Measurements from ENCODE around the gene SPSB3.

The SPSB3 gene

DNA sequence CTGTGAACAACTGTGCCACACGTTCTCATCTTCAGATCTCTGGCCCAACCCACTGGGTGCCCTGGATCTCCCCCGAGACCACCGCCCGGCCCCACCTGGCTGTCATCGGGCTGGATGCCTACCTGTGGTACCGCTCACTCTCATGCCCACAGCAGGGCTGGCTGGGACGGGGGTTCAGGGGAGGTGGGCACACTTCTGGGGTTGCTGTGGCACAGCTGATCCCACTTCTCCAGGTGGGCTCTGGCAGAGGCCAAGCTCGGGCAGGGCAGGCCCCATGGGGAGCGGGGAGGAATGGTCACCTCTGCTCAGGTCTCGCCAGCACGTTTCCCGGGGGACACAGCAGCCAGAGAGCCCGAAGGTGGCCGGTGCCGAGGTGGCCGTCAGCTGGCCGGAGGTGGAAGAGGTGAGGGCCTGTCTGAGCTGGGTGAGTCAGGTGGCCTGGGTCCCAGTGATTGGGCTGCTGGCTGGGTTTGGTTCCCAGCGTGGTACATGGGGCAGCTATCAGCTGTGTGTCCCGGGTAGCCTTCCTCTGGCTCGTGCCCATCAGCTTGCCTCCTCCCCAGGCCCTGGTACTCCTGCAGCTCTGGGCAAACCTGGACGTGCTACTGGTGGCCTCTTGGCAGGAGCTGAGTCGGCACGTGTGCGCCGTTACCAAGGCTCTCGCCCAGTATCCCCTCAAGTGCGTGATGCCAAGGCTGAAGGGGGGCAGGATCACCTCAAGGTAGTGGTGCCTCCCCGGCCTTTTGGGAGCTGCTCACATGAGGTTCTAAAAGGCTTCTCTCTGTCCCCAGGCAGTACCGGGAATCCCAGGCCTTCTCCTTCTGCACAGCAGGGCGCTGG is 7.1 kb downstream of the SPSB3 start:
- DNase-seq (ENCODE audit: low spot score): no peak

- no peak for DNase-seq (ENCODE audit: low spot score)
Measured at GRCh38 chr16:1774448-1774780, 8.0 kb downstream of the SPSB3 start.

DNA sequence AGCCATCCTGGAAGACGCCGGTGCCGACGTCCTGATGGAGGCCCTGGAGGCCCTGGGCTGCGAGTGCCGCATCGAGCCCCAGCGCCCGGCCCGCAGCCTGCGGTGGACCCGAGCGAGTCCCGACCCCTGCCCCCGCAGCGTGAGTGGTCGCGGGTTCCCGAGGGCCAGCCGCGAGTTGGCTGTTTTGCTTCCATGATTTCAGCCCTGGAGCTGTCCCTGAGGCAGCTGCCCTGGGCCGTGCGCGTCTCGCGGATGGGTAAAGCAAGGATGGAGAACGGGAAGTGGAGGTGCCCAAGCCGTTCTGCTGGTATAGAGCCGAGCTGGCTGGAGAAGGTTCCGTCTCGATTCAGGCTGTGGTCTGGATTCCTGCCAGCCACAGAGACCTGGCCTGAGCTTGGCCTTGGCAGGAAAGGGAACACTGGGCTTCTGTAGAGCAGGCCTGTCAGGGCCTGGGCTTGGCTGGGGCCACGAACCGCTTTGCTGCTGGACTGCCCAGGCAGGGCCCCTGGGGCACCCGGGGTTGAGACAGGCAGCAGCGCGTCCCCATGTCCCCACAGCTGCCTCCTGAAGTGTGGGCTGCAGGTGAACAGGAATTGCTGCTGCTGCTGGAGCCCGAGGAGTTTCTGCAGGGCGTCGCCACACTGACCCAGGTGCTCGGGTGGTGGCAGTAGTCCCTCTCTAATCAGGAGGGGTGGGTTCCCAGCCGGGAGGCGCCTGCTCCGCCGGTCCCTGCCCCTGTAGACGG is 8.5 kb downstream of the SPSB3 start:
- peak; percentile 32 for DNase-seq (ENCODE audit: low spot score)

DNA sequence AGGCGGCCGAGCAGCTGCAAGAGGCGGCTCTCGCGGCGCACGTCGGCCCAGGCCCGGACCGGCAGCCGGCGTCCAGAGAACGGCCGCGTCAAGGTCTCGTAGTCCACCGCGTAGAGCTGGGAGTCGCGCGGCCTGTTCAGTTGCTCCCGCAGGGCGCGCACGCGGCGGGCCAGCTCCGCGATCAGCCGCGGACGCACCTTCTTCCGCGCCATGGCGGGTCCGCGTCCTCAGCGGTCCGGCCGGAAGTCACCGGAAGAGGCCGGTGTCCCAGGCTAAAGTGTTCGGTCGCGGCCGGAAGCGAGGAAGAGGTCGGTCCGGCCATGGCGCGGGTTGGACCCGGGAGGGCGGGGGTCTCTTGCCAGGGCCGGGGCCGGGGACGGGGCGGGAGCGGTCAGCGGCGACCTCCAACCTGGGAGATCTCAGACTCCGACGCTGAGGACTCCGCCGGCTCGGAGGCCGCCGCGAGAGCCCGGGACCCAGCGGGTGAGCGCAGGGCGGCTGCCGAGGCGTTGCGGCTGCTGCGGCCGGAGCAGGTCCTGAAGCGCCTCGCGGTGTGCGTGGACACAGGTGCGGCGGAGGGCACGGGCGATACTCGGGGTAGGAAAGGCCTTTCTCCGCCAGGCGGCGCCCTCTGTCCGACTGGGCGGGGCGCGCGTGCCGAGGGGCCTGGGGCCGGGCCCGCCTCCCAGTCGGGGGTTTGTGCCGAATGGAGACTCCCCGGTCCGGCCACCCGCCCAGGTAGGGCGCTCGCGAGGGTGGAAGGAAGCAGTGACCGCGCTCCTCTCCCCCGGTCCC is 9.3 kb downstream of the SPSB3 start, which contains the start of gene MRPS34:
Gene MRPS34 (minus strand): TSS at position 227 of the 795 bp plus-strand sequence. CDS start 15 bp downstream, at position 212.
- peak; percentile 85 for DNase-seq (ENCODE audit: low spot score)

GRCh38 chr16:1772362-1772907 is 9.9 kb downstream of the SPSB3 start, which contains the start of gene EME2:
EME2 (plus strand) TSS chr16:1772810; CDS start chr16:1773228, 418 bp downstream.
- DNase-seq (ENCODE audit: low spot score): no peak

- DNase-seq (ENCODE audit: low spot score): no peak
Measured at GRCh38 chr16:1771864-1772361, 10.5 kb downstream of the SPSB3 start.

- peak; percentile 78 for DNase-seq (ENCODE audit: low spot score)
Measured at GRCh38 chr16:1771188-1771863, 11.0 kb downstream of the SPSB3 start, which contains the start of gene NME3. NME3 (minus strand) TSS chr16:1771543; CDS start chr16:1771534, 9 bp downstream.

- peak; percentile 61 for DNase-seq (ENCODE audit: low spot score)
Measured at GRCh38 chr16:1770328-1771187, 11.8 kb downstream of the SPSB3 start.

GRCh38 chr16:1769402-1770300 is 12.7 kb downstream of the SPSB3 start:
- no peak for DNase-seq (ENCODE audit: low spot score)

GRCh38 chr16:1768767-1769401 is 13.5 kb downstream of the SPSB3 start:
- DNase-seq (ENCODE audit: low spot score): no peak

DNA sequence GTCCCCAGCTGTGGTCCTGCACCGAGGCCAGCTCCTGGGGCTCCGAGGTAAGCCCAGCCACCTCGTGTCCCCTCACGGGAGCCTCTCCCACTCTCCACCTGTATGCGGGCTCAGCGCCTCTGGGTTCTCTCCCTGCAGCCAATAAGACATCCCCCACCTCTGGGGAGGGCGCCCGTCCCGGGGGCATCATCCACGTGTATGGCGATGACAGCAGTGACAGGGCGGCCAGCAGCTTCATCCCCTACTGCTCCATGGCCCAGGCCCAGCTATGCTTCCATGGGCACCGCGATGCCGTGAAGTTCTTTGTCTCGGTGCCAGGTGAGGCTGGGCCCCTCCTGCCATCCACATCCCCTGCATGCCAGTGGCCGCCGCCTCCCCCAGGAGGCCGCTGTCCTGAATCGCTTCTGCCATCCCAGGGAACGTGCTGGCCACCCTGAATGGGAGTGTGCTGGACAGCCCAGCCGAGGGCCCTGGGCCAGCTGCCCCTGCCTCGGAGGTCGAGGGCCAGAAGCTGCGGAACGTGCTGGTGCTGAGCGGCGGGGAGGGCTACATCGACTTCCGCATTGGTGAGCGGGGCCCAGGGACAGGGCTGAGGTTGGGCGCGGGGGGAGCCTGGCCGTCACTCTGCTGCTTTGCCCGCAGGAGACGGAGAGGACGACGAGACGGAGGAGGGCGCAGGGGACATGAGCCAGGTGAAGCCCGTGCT is 14.2 kb downstream of the SPSB3 start:
- no peak for DNase-seq (ENCODE audit: low spot score)

DNA sequence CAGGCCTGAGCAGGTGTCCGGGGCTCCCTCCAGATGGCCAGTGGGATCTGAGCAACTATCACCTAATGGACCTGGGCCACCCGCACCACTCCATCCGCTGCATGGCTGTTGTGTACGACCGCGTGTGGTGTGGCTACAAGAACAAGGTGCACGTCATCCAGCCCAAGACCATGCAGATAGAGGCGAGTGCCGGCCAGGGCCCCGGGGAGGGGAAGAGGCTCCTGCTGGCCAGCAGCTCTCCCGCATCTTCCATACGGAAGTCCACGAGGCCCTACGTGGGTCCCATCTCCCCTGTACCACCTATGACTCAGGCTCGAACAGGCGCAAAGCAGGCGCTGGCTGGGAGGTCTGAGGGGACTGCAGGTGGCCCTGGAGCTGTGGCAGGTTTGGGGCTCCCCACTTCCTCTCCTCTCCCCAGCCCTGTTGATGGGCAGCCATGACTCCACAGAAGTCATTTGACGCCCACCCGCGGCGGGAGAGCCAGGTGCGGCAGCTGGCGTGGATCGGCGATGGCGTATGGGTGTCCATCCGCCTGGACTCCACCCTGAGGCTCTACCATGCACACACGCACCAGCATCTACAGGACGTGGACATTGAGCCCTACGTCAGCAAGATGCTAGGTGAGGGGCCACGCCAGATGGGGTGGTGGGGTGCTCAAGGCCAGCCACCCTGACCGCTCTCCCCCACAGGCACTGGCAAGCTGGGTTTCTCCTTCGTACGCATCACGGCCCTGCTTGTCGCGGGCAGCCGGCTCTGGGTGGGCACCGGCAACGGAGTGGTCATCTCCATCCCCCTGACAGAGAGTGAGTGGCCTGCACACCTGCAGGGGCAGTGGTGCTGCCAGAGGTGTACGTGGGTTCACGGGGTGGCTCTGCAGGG is 15.0 kb downstream of the SPSB3 start:
- DNase-seq (ENCODE audit: low spot score): no peak

DNA sequence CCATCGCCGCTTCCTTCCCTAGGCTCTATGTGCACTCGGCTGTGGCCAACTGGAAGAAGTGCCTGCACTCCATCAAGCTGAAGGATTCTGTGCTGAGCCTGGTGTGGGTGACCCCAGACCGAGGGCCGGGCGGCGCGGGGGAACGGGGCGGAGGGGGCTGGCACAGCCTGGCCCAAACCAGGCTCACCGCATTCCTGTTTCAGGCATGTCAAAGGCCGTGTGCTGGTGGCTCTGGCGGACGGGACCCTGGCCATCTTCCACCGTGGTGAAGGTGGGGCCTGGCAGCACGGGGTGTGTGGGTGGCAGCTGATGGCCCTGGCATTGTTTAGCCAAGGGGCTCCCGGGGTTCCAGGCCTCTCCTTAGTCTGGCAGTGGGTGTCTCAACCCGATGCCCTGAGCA is 15.7 kb downstream of the SPSB3 start:
- DNase-seq (ENCODE audit: low spot score): no peak

GRCh38 chr16:1766231-1766630 is 16.1 kb downstream of the SPSB3 start:
- DNase-seq (ENCODE audit: low spot score): no peak

- no peak for DNase-seq (ENCODE audit: low spot score)
Measured at GRCh38 chr16:1765826-1766225, 16.5 kb downstream of the SPSB3 start.

GRCh38 chr16:1764971-1765370 is 17.4 kb downstream of the SPSB3 start:
- no peak for DNase-seq (ENCODE audit: low spot score)

All from AG08395 (cell line).